ENCODE measurements around the gene TIMM44. TPM values are rescaled to one million over a fixed set of nuclear protein-coding genes. Genes with fewer than 3 reads are reported as not detected.

The TIMM44 gene
- total and polyA plus RNA-seq, 2 donors from 2014 or later = 46.7 to 57.8 TPM

DNA sequence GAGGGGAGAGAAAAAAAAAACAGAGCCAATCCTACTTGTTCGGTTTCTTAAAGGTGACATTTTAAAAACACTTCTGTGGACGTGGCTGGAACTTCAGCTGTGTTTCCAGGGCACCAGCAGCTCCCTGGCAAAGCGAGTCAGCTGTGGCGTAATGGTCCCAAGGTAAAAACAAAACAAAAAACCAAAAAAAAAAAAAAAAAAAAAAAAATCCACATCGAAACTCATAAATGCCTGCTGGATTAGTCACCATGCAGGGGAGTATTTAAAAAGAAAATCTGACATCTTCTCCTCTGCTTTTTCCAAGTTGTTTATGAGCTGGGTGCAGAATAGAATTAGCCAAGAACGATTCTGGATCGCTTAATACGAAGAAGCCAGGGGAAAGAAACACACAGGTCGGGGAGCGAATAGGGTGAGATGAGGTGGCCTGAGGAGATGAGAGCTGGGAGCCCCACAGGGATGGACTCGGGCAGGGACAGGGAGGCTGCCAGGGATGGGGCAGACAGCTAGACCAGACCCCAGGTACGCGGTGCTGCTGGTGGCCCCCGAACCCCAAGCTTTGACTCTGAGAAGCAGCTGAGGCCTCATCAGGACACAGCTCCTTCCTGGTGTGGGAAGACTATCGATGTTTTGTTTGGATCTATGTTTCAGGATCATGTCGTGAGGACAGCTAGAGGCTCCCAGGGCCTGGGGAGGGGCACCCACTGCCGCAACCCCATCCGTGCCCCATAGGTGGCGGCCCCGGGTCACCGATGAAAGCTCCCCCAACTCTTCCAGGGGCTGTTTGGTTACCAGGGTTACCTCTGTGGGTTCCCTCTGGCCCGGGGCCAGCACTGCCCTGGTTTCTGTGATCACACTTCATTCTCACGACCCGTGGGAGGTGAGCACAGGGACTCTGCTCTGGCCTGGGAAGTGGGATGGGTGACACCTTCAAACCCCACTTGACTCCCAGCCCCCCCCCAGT, 14.4 kb downstream of the TIMM44 start:
- no peaks in the 10 kb centered on the region for H3K27me3 ChIP-seq (ENCODE audit: control insufficient read depth, insufficient read depth, low read length)
- intact Hi-C loops (cut with DNase I) = no loop called here

DNA sequence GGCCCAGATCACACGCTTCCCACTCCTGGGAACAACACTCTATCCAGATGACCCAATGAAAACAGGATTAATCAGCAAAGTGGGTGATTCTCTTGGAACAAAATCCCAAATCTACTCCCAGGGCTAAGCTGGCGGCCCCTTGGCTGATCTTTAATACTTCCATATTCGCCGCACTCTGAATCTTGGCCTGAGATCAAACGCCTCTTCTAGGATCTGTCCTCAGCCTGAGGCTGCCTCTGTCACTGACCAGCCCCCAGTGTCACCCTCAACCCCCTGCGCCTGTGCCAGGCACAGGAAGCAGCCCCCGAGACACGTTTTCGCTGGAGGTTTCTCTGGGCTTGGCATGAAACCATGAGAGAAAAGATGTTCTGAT, 15.1 kb downstream of the TIMM44 start:
- H3K9me3 ChIP-seq (ENCODE audit: control insufficient read depth in 2 of 3, insufficient read depth in 1 of 3, low read length in 3 of 3) = no peaks in the 10 kb centered on the region
- no peaks in the 10 kb centered on the region for H3K27me3 ChIP-seq (ENCODE audit: control insufficient read depth, insufficient read depth, low read length)
- peaks cover 0 to 20% (median 5%) of the 10 kb centered on the region in 3 donors for H3K4me1 ChIP-seq (ENCODE audit: control insufficient read depth in 2 of 3, insufficient read depth in 2 of 3, low read depth in 1 of 3, low read length in 3 of 3)
- H3K9ac ChIP-seq (ENCODE audit: low read length in 3 of 3) = peak overlapping the region in 1 of 3 donors; percentile 40
- FAIRE-seq = no peak
- peak overlapping the region in 1 of 2 donors; percentile 26 for H3K27ac ChIP-seq (ENCODE audit: low read depth in 2 of 2, low read length in 2 of 2)
- peaks cover 0 to 21% (median 14%) of the 10 kb centered on the region in 3 donors for H3K36me3 ChIP-seq (ENCODE audit: control insufficient read depth in 2 of 3, insufficient read depth in 3 of 3, low read length in 3 of 3)
- intact Hi-C loops (cut with DNase I) = no loop called here
- DNase-seq = peak in 2 of 5 donors; percentile 37 to 63
- H3K4me3 ChIP-seq (ENCODE audit: low read length in 3 of 3) = no peak overlapping the region
- TF ChIP-seq, protein P1, sequence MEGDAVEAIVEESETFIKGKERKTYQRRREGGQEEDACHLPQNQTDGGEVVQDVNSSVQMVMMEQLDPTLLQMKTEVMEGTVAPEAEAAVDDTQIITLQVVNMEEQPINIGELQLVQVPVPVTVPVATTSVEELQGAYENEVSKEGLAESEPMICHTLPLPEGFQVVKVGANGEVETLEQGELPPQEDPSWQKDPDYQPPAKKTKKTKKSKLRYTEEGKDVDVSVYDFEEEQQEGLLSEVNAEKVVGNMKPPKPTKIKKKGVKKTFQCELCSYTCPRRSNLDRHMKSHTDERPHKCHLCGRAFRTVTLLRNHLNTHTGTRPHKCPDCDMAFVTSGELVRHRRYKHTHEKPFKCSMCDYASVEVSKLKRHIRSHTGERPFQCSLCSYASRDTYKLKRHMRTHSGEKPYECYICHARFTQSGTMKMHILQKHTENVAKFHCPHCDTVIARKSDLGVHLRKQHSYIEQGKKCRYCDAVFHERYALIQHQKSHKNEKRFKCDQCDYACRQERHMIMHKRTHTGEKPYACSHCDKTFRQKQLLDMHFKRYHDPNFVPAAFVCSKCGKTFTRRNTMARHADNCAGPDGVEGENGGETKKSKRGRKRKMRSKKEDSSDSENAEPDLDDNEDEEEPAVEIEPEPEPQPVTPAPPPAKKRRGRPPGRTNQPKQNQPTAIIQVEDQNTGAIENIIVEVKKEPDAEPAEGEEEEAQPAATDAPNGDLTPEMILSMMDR (IDR thresholded peaks at IDR 0.05; ENCODE audit: borderline replicate concordance, extremely low read depth, insufficient read depth) = no peak

More for the DNA sequence above, 14.4 kb downstream of the TIMM44 start:
- TF ChIP-seq, protein P1 (IDR thresholded peaks at IDR 0.05; ENCODE audit: borderline replicate concordance, extremely low read depth, insufficient read depth) = no peak
- Histone ChIP-seq H3K4me3 (ENCODE audit: low read length in 3 of 3) (no peak overlapping the region), H3K36me3 (ENCODE audit: control insufficient read depth in 2 of 3, insufficient read depth in 3 of 3, low read length in 3 of 3) (peaks cover 0 to 28% (median 20%) of the 10 kb centered on the region in 3 donors), H3K9ac (ENCODE audit: low read length in 3 of 3) (peak overlapping the region in 1 of 3 donors; percentile 61), H3K9me3 (ENCODE audit: control insufficient read depth in 2 of 3, insufficient read depth in 1 of 3, low read length in 3 of 3) (no peaks in the 10 kb centered on the region), H3K27ac (ENCODE audit: low read depth in 2 of 2, low read length in 2 of 2) (peak overlapping the region; percentile 51 to 81), H3K4me1 (ENCODE audit: control insufficient read depth in 2 of 3, insufficient read depth in 2 of 3, low read depth in 1 of 3, low read length in 3 of 3) (peaks cover 0 to 20% (median 5%) of the 10 kb centered on the region in 3 donors)
- DNase-seq (peak in 4 of 5 donors; percentile 63 to 86 (median 74)), FAIRE-seq (no peak)

DNA sequence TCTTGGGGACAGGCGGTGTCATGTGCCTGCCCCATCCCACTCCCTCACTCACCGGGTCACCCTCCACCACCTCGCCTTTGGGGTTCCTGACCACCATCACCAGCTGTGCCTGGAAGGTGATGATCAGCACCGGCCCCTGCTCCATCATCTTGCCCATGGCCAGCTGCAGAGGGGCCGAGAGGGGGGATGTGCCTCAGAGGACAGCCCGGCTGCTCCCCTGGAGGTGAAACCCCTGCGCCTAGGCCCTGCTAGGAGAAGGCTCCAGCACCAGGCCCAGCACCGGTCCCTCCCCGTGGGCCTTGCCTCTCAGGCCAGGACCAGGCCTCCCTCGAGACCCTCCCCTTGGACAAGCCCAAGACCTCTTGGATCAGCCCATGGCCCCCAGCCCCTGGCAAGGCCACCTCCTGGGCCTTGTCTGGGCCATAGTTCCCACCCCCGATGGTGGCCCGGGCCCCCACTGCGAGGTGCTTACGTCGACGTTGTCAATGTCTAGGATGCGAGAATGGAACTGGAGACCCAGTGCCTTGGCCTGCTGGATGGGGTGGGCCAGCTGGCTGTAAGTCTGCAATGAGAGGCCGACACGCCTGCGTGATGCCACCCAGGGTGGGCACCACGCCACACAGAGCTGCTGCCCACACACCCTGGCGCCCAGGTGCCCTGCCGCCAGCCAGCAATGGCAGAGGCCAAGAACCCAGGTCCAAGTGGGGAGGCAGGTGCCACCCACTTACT, 15.7 kb downstream of the TIMM44 start:
- no peaks in the 10 kb centered on the region for H3K9me3 ChIP-seq (ENCODE audit: control insufficient read depth in 2 of 3, insufficient read depth in 1 of 3, low read length in 3 of 3)
- no peak overlapping the region for H3K9ac ChIP-seq (ENCODE audit: low read length in 3 of 3)
- peaks cover 0 to 20% (median 10%) of the 10 kb centered on the region in 3 donors for H3K36me3 ChIP-seq (ENCODE audit: control insufficient read depth in 2 of 3, insufficient read depth in 3 of 3, low read length in 3 of 3)
- H3K27me3 ChIP-seq (ENCODE audit: control insufficient read depth, insufficient read depth, low read length) = no peaks in the 10 kb centered on the region
- no peak overlapping the region for H3K4me3 ChIP-seq (ENCODE audit: low read length in 3 of 3)
- TF ChIP-seq, protein P1 (IDR thresholded peaks at IDR 0.05; ENCODE audit: borderline replicate concordance, extremely low read depth, insufficient read depth) = no peak
- H3K4me1 ChIP-seq (ENCODE audit: control insufficient read depth in 2 of 3, insufficient read depth in 2 of 3, low read depth in 1 of 3, low read length in 3 of 3) = peaks cover 0 to 20% (median 5%) of the 10 kb centered on the region in 3 donors
- intact Hi-C loops (cut with DNase I) = no loop called here
- DNase-seq = peak in 2 of 5 donors; percentile 74 to 83
- FAIRE-seq = no peak
- peak overlapping the region in 1 of 2 donors; percentile 26 for H3K27ac ChIP-seq (ENCODE audit: low read depth in 2 of 2, low read length in 2 of 2)

Data from kidney (tissue), 14 donors.